HL-60 (cell line): ENCODE measurements around the gene ETV5.

Source experiments
- DNase-seq, 2 experiments: peaks; one replicate each; pipeline ENCODE4 v3.0.0-alpha.2; 2010 to 2020; ENCODE audit warnings: low read depth in 1 of 2, low spot score in 1 of 2
- H3K27ac ChIP-seq: fragments of 250-450 bp; sonication (Bioruptor Pico); replicated peaks from 2 replicates; pipeline ENCODE4 v1.5.1; 2020; ENCODE audit warnings: mild to moderate bottlenecking, moderate library complexity
- H3K27me3 ChIP-seq: fragments of 250-450 bp; sonication (Bioruptor Pico); 2 replicates; pipeline ENCODE4 v1.5.1; 2021; ENCODE audit warnings: mild to moderate bottlenecking, moderate library complexity; ENCODE audit not compliant: insufficient read depth, poor library complexity, severe bottlenecking
- H3K4me3 ChIP-seq: replicated peaks from 2 replicates; pipeline ENCODE4 v1.5.1; 2011; ENCODE audit warnings: mild to moderate bottlenecking, control low read depth, low read length; ENCODE audit not compliant: insufficient read depth
- CTCF ChIP-seq: IDR thresholded peaks from one replicate; pipeline ENCODE4 v1.5.1; 2011; ENCODE audit warnings: low read length, control low read depth, inconsistent platforms; ENCODE audit not compliant: insufficient read depth
- GABPA ChIP-seq: IDR thresholded peaks from 2 replicates; pipeline ENCODE4 v1.6.1; 2012; ENCODE audit warnings: low read depth
- POLR2AphosphoS5 ChIP-seq: IDR thresholded peaks from 2 replicates; pipeline ENCODE4 v1.6.1; 2012; ENCODE audit warnings: low read depth
- REST ChIP-seq: IDR thresholded peaks from 2 replicates; pipeline ENCODE4 v1.6.1; 2012; ENCODE audit warnings: low read depth; ENCODE audit not compliant: insufficient replicate concordance
- SPI1 ChIP-seq: IDR thresholded peaks from 2 replicates; pipeline ENCODE4 v1.6.1; 2012; ENCODE audit warnings: low read depth, mild to moderate bottlenecking, borderline replicate concordance

The ETV5 gene

GRCh38 chr3:186142393-186142932 lies 33.6 kb upstream of the ETV5 start:
- TF ChIP-seq GABPA (no peak), POLR2AphosphoS5 (no peak), REST (no peak), SPI1 (no peak), CTCF (no peak)
- H3K27ac ChIP-seq: no peak overlapping the region
- no peak overlapping the region for H3K4me3 ChIP-seq
- DNase-seq: no peak
- H3K27me3 ChIP-seq: no peaks in the 10 kb centered on the region

GRCh38 chr3:186141790-186142189 lies 32.9 kb upstream of the ETV5 start:
- TF ChIP-seq SPI1 (no peak), GABPA (no peak), POLR2AphosphoS5 (no peak), REST (no peak), CTCF (no peak)
- no peak overlapping the region for H3K27ac ChIP-seq
- no peak overlapping the region for H3K4me3 ChIP-seq
- no peak for DNase-seq
- H3K27me3 ChIP-seq: no peaks in the 10 kb centered on the region

GRCh38 chr3:186138272-186138981 lies 29.5 kb upstream of the ETV5 start:
- Histone ChIP-seq H3K4me3 (no peak overlapping the region), H3K27me3 (no peaks in the 10 kb centered on the region), H3K27ac (no peak overlapping the region)
- no peak for DNase-seq
- TF ChIP-seq SPI1: no peak
- TF ChIP-seq POLR2AphosphoS5: no peak
- TF ChIP-seq REST: no peak
- TF ChIP-seq GABPA: no peak
- no peak for TF ChIP-seq CTCF
